Tibial artery (tissue), 4 donors: Measurements from ENCODE around the gene UCK2.

Experiments used
- DNase-seq, 2 donors: peaks; one replicate each; pipeline ENCODE4 v3.0.0-alpha.2; 2019
- H3K27ac ChIP-seq, 2 donors: fragments of 200-600 bp; sonication (generic) in 1 of 2; 1 replicate in 1 of 2; 2 replicates in 1 of 2; pipeline ENCODE4 v1.5.1; 2018 to 2019; ENCODE audit warnings: mild to moderate bottlenecking in 1 of 2
- H3K27me3 ChIP-seq, 2 donors: fragments of 200-600 bp; sonication (generic) in 1 of 2; one replicate each; pipeline versions ENCODE4 v1.5.1 to v1.6.0; 2016 to 2019
- H3K36me3 ChIP-seq, 3 donors: fragments of 200-600 bp; sonication (generic) in 2 of 3; one replicate each; pipeline ENCODE4 v1.5.1; 2016 to 2019; ENCODE audit warnings: mild to moderate bottlenecking in 2 of 3
- H3K4me1 ChIP-seq, 4 donors: fragments of 200-600 bp; sonication (generic) in 2 of 4; 1 replicate in 3 of 4; 2 replicates in 1 of 4; pipeline ENCODE4 v1.5.1; 2016 to 2019
- H3K4me3 ChIP-seq, 2 donors: fragments of 200-600 bp; sonication (generic) in 1 of 2; 1 replicate in 1 of 2; 2 replicates in 1 of 2; pipeline ENCODE4 v1.5.1; 2018 to 2019; ENCODE audit warnings: mild to moderate bottlenecking in 2 of 2
- H3K9me3 ChIP-seq, 3 donors: fragments of 200-600 bp; sonication (generic) in 1 of 3; one replicate each; pipeline ENCODE4 v1.5.1; 2016 to 2019
- intact Hi-C: fragments of 100-400 bp; cut with DNase I; formaldehyde crosslinking; loops from one replicate; pipeline ENCODE4 v1.15.0; 2023; ENCODE audit warnings: low total_unique reads
- TF ChIP-seq, protein P1 (sequence below), 2 experiments: fragments of 200-600 bp in 1 of 2; fragments of 450-650 bp in 1 of 2; IDR thresholded peaks; one replicate each; pipeline ENCODE4 v1.5.1; 2017 to 2019; ENCODE audit warnings: antibody characterized with exemption in 2 of 2, mild to moderate bottlenecking in 1 of 2, moderate library complexity in 1 of 2

UCK2 gene

GRCh38 chr1:165941531-165941930 lies 114.1 kb downstream of the UCK2 start:
- no peaks in the 10 kb centered on the region for H3K27me3 ChIP-seq
- no peak for DNase-seq
- no peaks in the 10 kb centered on the region for H3K9me3 ChIP-seq
- no peaks in the 10 kb centered on the region for H3K4me1 ChIP-seq
- H3K27ac ChIP-seq = no peak overlapping the region
- no peaks in the 10 kb centered on the region for H3K36me3 ChIP-seq
- TF ChIP-seq, protein P1, sequence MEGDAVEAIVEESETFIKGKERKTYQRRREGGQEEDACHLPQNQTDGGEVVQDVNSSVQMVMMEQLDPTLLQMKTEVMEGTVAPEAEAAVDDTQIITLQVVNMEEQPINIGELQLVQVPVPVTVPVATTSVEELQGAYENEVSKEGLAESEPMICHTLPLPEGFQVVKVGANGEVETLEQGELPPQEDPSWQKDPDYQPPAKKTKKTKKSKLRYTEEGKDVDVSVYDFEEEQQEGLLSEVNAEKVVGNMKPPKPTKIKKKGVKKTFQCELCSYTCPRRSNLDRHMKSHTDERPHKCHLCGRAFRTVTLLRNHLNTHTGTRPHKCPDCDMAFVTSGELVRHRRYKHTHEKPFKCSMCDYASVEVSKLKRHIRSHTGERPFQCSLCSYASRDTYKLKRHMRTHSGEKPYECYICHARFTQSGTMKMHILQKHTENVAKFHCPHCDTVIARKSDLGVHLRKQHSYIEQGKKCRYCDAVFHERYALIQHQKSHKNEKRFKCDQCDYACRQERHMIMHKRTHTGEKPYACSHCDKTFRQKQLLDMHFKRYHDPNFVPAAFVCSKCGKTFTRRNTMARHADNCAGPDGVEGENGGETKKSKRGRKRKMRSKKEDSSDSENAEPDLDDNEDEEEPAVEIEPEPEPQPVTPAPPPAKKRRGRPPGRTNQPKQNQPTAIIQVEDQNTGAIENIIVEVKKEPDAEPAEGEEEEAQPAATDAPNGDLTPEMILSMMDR (IDR thresholded peaks at IDR 0.05) = no peak
- H3K4me3 ChIP-seq = no peak overlapping the region
- intact Hi-C loops = loop anchor here (10.0 kb wide), 1 partner anchor 213 kb away; no protein-coding TSS in a partner anchor

DNA sequence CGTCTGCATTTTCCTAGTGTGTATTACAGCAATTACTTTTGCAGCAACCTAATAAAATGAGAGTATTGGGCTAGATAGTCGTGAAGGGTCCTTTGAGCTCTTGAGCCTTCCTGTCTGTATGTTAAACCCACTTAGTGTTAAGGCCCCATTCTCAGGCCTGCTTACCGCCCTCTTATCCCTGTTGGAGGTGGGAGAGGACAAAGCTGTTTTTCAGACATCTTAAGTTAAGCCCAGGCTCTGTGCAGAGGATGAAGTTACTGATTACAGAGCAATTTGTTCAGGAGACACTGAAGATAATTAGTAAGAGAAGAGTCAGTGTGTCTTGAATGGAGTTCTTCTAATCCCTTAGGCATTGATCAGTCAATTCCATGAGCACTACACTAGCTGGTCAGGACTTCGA lies 114.6 kb downstream of the UCK2 start:
- H3K4me3 ChIP-seq = no peak overlapping the region
- no peaks in the 10 kb centered on the region for H3K27me3 ChIP-seq
- H3K4me1 ChIP-seq = no peaks in the 10 kb centered on the region
- H3K36me3 ChIP-seq = no peaks in the 10 kb centered on the region
- TF ChIP-seq, protein P1 (IDR thresholded peaks at IDR 0.05) = no peak
- intact Hi-C loops = loop anchor here (10.0 kb wide), 1 partner anchor 213 kb away; no protein-coding TSS in a partner anchor
- no peak overlapping the region for H3K27ac ChIP-seq
- no peak for DNase-seq
- H3K9me3 ChIP-seq = no peaks in the 10 kb centered on the region

DNA sequence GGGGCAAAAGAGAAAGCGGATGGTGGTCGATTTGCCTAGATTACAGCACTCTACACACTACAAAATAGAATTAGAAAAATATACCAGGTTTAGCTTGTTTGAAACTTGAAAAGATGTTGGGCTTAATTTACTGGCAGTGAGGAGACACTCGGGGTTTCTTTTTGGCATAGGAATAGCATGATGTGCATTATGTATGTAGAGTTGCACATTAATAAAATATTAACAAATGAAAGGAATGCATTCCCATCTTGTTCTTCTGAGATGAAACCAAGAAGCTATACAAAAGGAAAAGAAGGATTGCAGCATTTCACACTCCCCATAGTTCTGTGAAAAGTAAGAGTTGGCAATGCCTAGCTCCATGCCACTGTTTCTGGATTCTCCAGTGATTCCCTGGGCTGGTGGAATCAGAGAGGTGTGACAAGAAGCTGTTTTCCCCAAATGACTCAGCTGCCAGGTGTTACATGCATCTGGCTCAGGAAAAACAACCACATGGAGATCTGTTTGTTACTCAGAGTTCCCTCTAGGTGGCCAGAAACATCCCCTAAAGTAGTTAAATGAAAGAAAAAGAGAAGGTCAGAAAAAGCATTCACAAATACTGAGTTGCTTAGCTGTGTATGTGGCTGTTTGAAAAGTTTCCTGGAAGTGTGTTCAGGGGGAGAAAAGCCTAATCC lies 115.6 kb downstream of the UCK2 start:
- no peak for DNase-seq
- TF ChIP-seq, protein P1 (IDR thresholded peaks at IDR 0.05) = no peak
- intact Hi-C loops = loop anchor here (10.0 kb wide), 1 partner anchor 212 kb away; no protein-coding TSS in a partner anchor

GRCh38 chr1:165945911-165946310 lies 118.5 kb downstream of the UCK2 start:
- TF ChIP-seq, protein P1 (IDR thresholded peaks at IDR 0.05) = no peak

More for the DNA sequence above, 115.6 kb downstream of the UCK2 start:
- Histone ChIP-seq H3K36me3 (no peaks in the 10 kb centered on the region), H3K27me3 (no peaks in the 10 kb centered on the region), H3K27ac (no peak overlapping the region), H3K4me1 (no peaks in the 10 kb centered on the region), H3K4me3 (no peak overlapping the region), H3K9me3 (no peaks in the 10 kb centered on the region)

DNA sequence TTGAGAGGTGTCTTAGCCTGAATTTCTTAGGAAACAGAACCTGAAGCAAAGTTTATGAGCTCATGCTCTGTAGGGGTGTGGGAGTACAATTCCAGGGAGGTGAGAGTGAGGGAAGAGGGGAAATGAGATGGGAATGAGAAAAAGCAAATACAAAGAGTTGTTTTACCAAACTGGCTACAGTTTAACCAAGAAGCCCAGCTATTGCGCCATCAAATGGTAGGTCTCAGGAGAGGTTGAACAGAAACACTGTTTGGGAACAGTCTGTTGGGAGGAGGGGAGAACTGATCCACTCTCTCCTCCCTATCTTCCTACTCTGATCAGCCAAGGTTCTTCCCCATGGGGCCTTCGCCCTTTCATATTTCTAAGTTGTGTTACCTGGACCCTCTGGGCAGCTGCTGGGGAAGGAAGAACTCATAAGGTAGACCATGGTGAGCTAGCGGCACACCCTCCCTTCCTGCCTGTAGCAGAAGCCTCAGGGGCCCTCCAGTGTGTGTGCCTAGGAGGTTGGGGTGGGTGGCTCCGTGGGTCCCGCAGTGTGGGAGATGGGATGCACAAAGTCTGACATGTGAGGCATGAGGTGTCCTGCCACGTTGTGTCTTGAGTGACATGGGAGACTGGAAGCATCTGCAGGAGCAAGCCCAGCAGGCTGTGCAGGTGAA lies 120.5 kb downstream of the UCK2 start:
- TF ChIP-seq, protein P1 (IDR thresholded peaks at IDR 0.05) = no peak
- no peaks in the 10 kb centered on the region for H3K9me3 ChIP-seq
- no peak overlapping the region for H3K27ac ChIP-seq
- H3K4me1 ChIP-seq = no peaks in the 10 kb centered on the region
- H3K36me3 ChIP-seq = no peaks in the 10 kb centered on the region
- no peak overlapping the region for H3K4me3 ChIP-seq
- intact Hi-C loops = loop anchor here (10.0 kb wide), 1 partner anchor 207 kb away; no protein-coding TSS in a partner anchor
- DNase-seq = no peak
- peaks cover 0 to 2% of the 10 kb centered on the region in 2 donors for H3K27me3 ChIP-seq

More at GRCh38 chr1:165945911-165946310, 118.5 kb downstream of the UCK2 start:
- Histone ChIP-seq H3K36me3 (no peaks in the 10 kb centered on the region), H3K4me3 (no peak overlapping the region), H3K9me3 (no peaks in the 10 kb centered on the region), H3K4me1 (no peaks in the 10 kb centered on the region), H3K27me3 (peaks cover 0 to 2% of the 10 kb centered on the region in 2 donors), H3K27ac (no peak overlapping the region)
- no peak for DNase-seq
- intact Hi-C loops = loop anchor here (10.0 kb wide), 1 partner anchor 209 kb away; no protein-coding TSS in a partner anchor
